ENCODE results near the gene PARP3.
A peak's percentile ranks its signal among the peaks of the same experiment; 100 is the strongest.
"Not testable (repeated sequence)": the region's sequence is repeated elsewhere in the genome, so short reads cannot be mapped to it uniquely, and the experiment has no call there.

Gene PARP3

DNA sequence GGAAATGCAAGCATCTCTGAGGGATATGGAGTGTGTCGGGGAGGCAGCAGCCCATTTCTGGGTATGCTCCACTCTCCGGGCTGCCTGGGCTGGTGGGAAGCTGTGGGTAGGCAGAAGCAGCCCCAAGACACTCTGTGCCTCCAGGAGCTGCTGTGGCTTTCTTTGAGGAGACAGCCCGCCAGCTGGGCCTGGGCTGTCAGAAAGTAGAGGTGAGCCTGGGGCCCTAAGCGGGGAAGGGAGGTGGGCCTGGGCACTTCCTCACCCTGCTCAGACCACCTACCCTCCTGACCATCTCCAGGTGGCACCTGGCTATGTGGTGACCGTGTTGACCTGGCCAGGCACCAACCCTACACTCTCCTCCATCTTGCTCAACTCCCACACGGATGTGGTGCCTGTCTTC, 42.9 kb downstream of the PARP3 start:
- no peak for DNase-seq (ENCODE audit: low spot score)

DNA sequence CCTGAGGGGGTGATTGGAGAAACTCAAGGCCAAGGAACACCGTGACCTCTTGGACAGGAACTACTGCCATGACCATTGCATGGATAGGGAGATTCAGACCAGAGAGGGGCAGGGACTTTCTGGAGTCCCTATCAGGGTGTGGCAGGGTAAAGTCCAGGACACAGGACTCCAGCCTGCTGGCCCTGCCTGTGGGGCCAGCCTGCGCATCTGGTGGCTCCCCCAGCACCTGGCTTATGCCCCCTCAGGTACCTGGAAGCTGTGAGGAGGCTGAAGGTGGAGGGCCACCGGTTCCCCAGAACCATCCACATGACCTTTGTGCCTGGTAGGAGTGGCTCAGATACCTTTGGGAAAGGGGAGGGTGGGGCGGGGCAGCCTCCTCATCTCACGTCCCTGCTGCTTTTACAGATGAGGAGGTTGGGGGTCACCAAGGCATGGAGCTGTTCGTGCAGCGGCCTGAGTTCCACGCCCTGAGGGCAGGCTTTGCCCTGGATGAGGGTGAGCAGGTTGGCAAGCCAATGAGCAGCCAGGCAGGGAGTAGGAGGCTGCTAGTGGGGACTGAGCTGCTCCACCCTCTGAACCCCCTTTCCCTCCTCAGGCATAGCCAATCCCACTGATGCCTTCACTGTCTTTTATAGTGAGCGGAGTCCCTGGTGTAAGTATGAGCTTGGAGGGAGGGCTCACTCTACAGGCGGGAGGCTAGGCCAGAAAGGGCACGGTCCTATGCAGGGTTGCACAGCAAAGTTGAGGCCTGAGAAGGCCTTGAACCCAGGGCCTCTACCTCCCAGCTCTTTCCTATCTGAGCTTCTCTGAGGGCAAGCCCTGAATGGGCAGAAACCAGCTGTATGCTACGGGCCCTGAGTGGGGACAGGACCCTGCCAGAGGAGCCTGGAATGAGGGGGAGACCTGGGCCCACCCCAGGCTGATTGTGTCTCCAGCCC, 44.1 kb downstream of the PARP3 start:
- no peak for DNase-seq (ENCODE audit: low spot score)

DNA sequence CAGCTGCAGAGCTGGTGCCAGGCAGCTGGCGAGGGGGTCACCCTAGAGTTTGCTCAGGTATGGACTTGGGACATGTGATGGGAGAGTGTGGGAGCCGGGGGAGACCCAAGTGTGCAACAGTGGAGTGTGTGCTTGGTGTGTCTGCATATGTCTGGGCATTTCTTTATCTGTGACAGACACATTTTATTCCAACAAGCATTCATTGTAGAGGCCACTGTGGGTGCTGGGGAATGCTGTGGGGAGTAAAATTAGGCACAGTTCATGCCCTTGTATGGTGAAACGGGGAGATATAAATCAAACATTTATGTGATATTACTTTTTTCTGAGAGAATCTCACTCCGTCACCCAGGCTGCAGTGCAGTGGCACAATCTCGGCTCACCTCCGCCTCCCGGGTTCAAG, 45.4 kb downstream of the PARP3 start:
- DNase-seq (ENCODE audit: low spot score): no peak

DNA sequence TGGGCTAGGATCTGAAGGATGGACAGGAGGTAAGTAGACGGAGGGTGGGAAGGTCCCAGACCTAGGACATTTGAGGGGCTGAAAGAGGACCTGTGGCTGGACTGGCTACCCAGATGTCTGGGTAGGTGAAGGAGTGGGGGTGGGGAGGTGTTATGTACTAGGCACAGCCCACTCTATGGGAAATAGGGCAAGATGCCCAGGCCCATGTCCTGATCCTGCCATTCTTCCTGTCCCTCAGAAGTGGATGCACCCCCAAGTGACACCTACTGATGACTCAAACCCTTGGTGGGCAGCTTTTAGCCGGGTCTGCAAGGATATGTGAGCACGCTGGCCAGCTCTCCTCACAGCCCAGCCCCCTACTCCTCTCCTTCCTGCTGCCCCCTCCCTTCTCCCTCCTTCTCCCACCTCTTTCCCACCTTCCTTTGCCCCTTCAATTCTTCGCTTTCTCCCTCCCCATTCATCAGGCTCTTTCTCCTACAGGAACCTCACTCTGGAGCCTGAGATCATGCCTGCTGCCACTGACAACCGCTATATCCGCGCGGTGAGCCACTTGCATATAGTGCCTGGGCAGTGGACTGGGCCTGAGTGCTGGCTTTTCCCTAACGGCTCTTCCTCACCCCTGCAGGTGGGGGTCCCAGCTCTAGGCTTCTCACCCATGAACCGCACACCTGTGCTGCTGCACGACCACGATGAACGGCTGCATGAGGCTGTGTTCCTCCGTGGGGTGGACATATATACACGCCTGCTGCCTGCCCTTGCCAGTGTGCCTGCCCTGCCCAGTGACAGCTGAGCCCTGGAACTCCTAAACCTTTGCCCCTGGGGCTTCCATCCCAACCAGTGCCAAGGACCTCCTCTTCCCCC, 46.4 kb downstream of the PARP3 start:
- no peak for DNase-seq (ENCODE audit: low spot score)

DNA sequence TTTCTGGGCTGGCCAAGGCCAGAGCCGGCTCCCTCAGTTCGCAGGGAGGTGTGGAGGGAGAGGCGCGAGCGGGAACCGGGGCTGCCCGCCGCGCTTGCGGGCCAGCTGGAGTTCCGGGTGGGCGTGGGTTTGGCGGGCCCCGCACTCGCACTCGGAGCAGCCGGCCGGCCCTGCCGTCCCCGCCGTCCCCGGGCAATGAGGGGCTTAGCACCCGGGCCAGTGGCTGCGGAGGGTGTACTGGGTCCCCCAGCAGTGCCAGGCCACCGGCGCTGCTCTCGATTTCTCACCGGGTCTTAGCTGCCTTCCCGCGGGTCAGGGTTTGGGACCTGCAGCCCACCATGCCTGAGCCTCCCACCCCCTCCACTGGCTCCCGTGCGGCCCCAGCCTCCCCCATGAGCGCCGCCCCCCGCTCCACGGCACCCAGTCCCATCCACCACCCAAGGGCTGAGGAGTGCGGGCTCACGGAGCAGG, 48.4 kb downstream of the PARP3 start:
- DNase-seq (ENCODE audit: low spot score): not testable (repeated sequence)

DNA sequence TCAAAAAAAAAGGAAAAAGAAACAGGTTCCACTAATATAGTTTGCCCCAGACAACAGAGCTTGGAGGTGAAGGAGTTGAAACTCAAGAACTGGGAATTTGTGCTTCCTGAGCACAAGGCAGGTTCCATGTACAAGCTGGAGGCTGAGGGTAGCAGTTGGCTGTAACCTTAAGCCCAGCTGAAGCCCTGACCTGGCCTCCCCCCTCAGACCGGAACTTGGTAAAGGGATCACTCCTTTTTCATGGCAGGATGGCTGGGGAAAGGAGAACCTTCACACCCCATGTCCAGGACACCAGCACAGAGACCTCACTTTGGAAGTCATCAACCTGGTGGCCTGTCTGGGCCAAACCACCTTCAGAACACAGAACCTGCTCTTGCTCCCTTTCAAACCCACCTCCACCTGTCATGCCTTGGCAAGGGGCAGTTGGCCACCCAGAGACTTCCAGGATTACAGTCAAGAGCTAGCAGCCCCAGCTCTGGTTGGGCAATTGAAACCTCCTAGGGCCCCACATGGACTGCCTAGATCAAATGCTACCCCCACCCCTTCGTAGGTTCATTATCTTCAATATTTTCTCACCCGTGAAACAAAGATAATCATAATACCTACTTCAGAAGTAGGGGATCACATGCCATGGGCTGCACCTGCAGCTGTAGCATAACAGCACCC, 50.0 kb downstream of the PARP3 start:
- DNase-seq (ENCODE audit: low spot score): no peak

DNA sequence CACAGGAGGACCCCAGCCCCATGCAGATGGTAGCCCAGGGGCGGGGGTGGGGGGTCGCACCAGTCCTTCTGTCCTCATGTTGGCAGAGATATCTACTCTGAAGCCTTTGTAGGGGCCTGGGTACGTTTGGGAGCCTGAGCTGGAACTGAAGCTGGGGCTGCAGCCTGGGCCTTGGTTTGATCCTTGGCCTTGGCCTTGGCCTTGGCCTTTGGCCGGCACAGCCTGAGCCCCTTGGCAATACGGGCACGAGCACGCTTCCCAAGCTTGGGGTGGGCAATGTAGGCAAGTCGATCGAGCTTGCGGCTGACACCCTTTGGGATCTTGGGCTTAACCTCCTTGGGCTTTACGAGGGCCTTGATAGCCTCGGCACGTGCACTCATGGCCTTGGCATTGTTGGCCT, 51.5 kb downstream of the PARP3 start:
- not testable (repeated sequence) for DNase-seq (ENCODE audit: low spot score)

DNA sequence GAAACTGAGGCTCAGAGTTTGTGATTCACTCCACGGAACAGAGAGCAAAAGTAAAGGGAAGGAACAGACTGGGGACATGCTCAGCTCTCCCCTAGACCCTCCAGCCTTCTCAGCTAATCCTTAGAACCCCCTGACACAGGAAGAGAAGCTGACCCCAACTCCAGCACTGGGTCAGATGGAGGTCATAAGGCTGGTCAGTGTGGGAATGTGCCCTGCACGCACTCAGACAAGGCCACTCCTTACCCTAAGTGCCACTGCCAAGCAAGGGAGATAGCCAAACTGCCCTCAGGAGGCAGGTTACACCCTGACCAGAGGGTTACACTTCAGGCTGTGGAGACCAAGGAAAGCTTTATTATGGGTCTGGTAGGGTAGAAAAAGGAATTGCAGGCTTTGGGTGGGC, 52.4 kb downstream of the PARP3 start:
- DNase-seq (ENCODE audit: low spot score): no peak

DNA sequence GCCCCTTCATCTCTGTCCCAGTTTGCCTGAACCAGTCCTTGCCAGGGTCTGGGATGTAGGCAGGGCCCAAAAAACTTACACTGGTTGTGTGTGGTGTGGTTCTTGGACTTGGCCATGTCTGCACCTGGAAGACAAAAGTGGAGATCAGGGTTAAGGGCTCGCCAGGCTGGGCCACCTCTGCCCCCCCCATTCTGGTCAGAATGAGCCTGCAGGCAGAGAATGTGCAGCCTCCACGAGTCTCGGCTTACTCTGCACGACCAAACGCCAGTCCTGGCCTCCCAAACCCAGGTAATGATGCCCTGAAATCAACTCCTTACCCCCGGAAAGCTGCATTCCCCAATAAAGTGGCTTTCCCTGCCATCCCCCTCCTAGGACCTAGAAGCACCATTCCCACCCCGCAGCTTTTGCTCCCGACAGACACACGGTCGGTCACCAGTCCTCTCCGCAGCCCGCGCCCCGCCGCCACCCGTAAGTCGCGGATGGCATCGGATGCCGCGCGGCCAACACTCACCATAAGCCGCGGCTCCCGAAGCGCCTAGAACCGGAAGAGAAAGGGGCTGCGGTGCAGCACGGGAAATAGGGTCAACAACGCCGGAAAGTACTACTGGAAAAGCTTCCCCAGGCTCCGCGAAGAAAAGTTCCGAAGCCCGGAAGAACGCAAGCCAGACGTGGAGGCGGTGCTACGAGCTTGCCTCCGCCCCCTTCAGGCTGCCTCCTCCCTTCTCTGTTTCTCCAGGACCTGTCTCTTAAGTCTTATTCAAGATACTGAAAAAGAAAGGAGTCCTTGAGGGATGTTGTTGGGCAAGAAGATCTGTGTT, 53.4 kb downstream of the PARP3 start, which contains the start of gene RPL29:
Gene RPL29 (minus strand): TSS at position 550 of the 818 bp plus-strand sequence. CDS start 434 bp downstream, at position 116.
- DNase-seq (ENCODE audit: low spot score): peak; percentile 93

DNA sequence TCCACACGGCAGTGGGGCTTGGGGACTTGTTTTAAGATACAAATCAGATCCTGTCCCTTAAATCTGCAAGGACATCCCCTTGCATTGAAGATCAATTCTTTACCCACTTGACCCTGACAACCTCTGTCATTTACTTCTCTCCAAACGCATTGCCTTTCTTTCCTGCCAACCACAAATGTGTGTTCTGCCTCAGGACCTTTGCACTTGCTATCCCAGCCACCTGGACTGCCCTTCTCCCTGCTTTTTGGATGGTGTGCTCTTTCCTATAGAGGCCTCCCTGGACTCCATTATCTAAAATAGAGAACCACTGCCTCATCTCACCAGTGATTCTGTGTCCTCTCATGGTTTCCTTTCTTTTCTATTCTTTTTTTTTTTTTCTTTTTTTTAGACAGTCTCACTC, 55.0 kb downstream of the PARP3 start:
- DNase-seq (ENCODE audit: low spot score): no peak

DNA sequence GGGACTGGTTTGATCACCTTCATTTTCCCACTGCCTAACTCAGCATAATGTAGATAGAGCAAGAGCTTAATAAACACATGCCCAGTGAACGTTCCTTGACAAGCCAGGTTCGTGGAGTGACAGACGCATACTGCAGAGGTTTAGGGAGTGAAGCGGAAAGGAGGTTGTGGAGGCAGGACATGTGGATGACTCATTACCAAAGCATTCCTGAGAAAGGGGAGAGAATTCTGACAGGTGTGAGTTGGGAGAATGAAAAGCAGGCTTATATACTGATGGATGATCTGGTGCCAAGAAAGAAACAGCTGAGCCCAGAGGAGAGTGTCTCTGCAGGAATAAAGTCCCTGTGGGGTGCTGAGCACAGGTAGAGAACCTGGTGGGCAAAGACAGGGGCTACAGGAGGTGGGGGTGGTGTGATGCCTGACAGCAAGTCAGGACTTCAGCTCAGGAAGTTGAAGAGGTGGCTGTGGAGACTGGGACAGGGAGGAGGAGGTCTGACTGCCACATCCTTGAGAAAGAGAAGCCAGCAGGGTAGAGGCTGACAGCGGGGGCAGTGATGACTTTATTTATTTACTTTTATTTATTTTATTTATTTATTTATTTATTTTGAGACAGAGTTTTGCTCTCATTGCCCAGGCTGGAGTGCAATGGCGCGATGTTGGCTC, 55.9 kb downstream of the PARP3 start:
- no peak for DNase-seq (ENCODE audit: low spot score)
